Panc1 (cell line): Measurements from ENCODE around the gene SNRPF.

ENCODE experiments used
- CTCF ChIP-seq: fragments of 450-650 bp; IDR thresholded peaks from 2 replicates; pipeline ENCODE4 v1.5.1; 2017; ENCODE audit warnings: mild to moderate bottlenecking
- POLR2AphosphoS5 ChIP-seq: IDR thresholded peaks from 2 replicates; pipeline ENCODE4 v1.6.1; 2012; ENCODE audit warnings: mild to moderate bottlenecking, low read depth, low read length, moderate library complexity
- REST ChIP-seq, 2 experiments: IDR thresholded peaks; 2 replicates each; pipeline ENCODE4 v1.6.1; 2011 to 2012; ENCODE audit warnings: low read depth in 2 of 2, control low read depth in 1 of 2, low read length in 1 of 2, mild to moderate bottlenecking in 1 of 2, moderate library complexity in 1 of 2; ENCODE audit not compliant: insufficient read depth in 1 of 2
- SIN3A ChIP-seq: IDR thresholded peaks from 2 replicates; pipeline ENCODE4 v1.6.1; 2012; ENCODE audit warnings: low read depth, mild to moderate bottlenecking, low read length, moderate library complexity, borderline replicate concordance; ENCODE audit not compliant: insufficient read depth
- TCF7L2 ChIP-seq: IDR thresholded peaks from 2 replicates; pipeline ENCODE4 v1.6.1; 2011; ENCODE audit warnings: mild to moderate bottlenecking, low read depth, low read length, inconsistent platforms

- TF ChIP-seq POLR2AphosphoS5 = no peak
- TF ChIP-seq CTCF = no peak
- TF ChIP-seq REST (IDR thresholded peaks at IDR 0.05; ENCODE audit: insufficient read depth in 1 of 2, low read depth in 2 of 2, low read length in 1 of 2) = no peak
- no peak for TF ChIP-seq SIN3A
- TF ChIP-seq TCF7L2 = no peak
Measured at GRCh38 chr12:95836630-95837239, 22.0 kb upstream of the SNRPF start.
